Urinary bladder (tissue), 4 donors: Measurements from ENCODE around the gene EIF3C. TPM values are rescaled to one million over a fixed set of nuclear protein-coding genes. Genes with fewer than 3 reads are reported as not detected.
"Not testable (repeated sequence)": the region's sequence is repeated elsewhere in the genome, so short reads cannot be mapped to it uniquely, and the experiment has no call there.

Experiments
- DNase-seq: peaks from one replicate; pipeline ENCODE4 v3.0.0-alpha.2; 2015; ENCODE audit errors: extremely low spot score
- H3K27ac ChIP-seq: one replicate; pipeline ENCODE4 v1.5.1; 2013; ENCODE audit warnings: low read depth, mild to moderate bottlenecking, moderate library complexity
- H3K36me3 ChIP-seq: one replicate; pipeline ENCODE4 v1.6.1; 2013; ENCODE audit warnings: mild to moderate bottlenecking, moderate library complexity; ENCODE audit not compliant: insufficient read depth
- H3K4me1 ChIP-seq: one replicate; pipeline ENCODE4 v1.6.1; 2013; ENCODE audit warnings: mild to moderate bottlenecking, moderate library complexity; ENCODE audit not compliant: insufficient read depth
- H3K4me3 ChIP-seq: one replicate; pipeline ENCODE4 v1.5.1; 2013; ENCODE audit warnings: low read depth, low read length
- WGBS: extraction: QIAGEN DNeasy Blood & Tissue Kit; methylation state at CpG from one replicate; pipeline ENCODE4 v1.1.7; 2013; 5-methylcytosine and 5-hydroxymethylcytosine counted together
- polyA plus RNA-seq: library from polyadenylated mRNA; stranded (reverse); fragments of 200-250 nt; gene quantifications from one replicate; pipeline ENCODE4 v1.2.3, GENCODE V29; 2013
- total RNA-seq: library from RNA; depleted of rRNA; stranded (reverse); fragments of >200 nt; gene quantifications from one replicate; pipeline ENCODE4 v1.2.3, GENCODE V29; 2014
- donor health status: healthy with polysubstance abuse.
- donor health status: healthy.

The EIF3C gene
- total RNA-seq (82.3 TPM), polyA plus RNA-seq (323 TPM)

DNA sequence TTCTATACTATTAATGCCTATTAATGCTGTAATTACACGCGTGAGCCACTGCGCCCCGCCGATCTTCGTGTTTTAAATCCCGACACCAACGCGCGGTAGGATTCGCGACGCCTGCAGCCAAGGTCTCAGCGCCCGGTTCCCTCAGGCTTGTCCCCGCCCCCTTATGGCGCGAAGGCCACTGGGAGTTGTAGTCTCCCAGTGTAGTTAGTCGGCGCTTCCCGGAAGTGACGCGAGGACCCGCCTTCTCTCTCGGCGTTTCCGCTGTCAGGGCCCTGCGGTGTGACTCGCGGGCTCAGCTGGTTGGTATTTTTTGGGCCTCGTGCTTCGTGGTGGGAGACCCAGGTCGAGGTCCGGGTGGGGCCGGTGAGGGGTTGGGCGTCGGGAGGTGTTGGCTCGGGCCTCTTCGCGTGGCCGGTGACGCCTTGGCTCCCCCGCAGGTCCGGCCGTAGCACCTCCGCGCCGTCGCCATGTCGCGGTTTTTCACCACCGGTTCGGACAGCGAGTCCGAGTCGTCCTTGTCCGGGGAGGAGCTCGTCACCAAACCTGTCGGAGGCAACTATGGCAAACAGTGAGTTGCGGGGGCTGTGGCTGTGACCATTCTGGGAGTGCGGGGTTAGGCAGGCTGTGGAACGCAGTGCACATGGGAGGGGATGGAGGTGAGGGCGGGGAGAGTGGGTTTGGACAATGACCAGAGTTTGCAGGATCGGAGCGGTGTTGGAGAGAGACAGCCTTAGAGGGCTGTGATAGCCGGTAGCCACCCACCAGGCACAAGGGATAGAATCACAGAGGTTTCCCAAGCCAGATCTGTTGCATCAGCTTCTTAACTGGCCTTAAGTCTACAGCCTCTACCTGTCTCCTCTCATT, at the start of gene EIF3C:
EIF3C (plus strand) TSS at position 245 of the 864 bp plus-strand sequence; CDS start at position 468, 223 bp downstream.
- H3K4me3 ChIP-seq, result not testable (repeated sequence)
- no CpG with 5 or more reads among the region's 66 CpGs for WGBS

DNA sequence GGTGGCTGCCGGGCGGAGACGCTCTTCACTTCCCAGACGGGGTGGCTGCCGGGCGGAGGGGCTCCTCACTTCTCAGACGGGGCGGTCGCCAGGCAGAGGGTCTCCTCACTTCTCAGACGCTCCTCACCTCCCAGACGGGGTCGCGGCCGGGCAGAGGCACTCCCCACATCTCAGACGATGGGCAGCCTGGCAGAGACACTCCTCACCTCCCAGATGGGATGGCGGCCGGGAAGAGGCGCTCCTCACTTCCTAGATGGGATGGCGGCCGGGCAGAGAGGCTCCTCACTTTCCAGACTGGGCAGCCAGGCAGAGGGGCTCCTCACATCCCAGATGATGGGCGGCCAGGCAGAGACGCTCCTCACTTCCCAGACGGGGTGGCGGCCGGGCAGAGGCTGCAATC, 45.0 kb upstream of the EIF3C start:
- 92% methylated on average over 11 of the region's 25 CpGs for WGBS
- not testable (repeated sequence) for H3K27ac ChIP-seq, H3K4me3 ChIP-seq, DNase-seq, H3K4me1 ChIP-seq, H3K36me3 ChIP-seq

More for the DNA sequence above, at the start of gene EIF3C:
- not testable (repeated sequence) for DNase-seq, H3K27ac ChIP-seq, H3K4me1 ChIP-seq, H3K36me3 ChIP-seq

- not testable (repeated sequence) for H3K4me1 ChIP-seq, H3K36me3 ChIP-seq, DNase-seq, H3K4me3 ChIP-seq, H3K27ac ChIP-seq
- WGBS, result no CpG with 5 or more reads among the region's 7 CpGs
These were observed 43.8 kb upstream of the EIF3C start for GRCh38 chr16:28667480-28667879.

DNA sequence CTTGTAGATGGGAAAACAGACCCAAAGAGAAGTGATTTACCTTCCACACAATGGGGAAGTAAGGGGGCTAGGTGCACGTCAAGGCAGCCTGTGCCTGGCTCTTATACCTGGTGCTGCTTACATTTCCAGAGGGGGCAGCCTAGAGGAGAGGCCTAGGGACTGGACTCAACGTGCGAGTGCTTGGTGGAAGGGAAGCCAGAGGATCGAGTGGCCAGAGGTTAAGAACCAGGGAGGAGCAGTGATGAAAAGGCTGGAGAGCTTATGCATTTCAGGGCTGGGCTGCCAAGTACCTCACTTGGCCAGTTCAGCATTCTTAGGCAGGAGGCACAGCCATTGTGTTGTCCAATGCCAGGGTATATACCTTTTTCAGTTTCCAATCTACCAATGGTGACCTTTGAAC, 43.1 kb upstream of the EIF3C start:
- H3K4me3 ChIP-seq, H3K4me1 ChIP-seq, DNase-seq, H3K27ac ChIP-seq, H3K36me3 ChIP-seq: not testable (repeated sequence)
- whole genome bisulfite sequencing, result no CpG with 5 or more reads among the region's 4 CpGs

DNA sequence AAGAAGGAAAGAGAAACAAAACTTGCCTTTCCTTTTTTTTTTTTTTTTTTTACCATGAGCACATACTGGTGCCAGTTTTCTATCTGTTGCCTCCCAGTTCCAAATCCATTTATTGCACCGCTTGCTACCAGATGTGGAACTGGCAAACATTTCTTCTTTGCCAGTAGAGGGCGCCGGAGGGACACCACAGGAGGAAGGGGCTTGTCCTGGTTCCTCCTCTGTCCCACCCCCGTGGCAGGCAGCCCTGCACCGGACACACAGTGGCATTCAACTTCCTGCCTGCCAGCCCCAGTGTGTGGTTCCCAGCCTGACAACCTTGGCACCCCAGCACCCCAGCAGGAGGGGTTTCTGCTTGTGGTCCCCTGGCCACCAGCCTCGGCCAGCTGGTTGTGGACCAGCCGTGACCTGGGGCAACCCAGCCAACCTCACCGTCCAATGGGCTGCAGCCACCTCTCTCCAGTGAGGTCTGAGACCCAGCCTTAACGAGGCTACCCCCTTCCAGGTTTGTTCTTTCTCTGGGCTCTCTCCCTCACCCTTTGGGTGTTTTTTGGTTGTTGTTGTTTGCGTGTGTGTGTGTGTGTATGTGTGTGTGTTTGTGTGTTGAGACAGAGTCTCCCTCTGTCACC, 22.8 kb upstream of the EIF3C start:
- not testable (repeated sequence) for H3K4me1 ChIP-seq, DNase-seq, H3K27ac ChIP-seq, H3K4me3 ChIP-seq, H3K36me3 ChIP-seq
- whole genome bisulfite sequencing, result 35% methylated on average over 1 of the region's 10 CpGs

- H3K4me1 ChIP-seq, DNase-seq, H3K27ac ChIP-seq, H3K4me3 ChIP-seq, H3K36me3 ChIP-seq: not testable (repeated sequence)
- WGBS, result 80% methylated on average over 3 of the region's 13 CpGs
These were observed 21.8 kb upstream of the EIF3C start for GRCh38 chr16:28689425-28689824.

DNA sequence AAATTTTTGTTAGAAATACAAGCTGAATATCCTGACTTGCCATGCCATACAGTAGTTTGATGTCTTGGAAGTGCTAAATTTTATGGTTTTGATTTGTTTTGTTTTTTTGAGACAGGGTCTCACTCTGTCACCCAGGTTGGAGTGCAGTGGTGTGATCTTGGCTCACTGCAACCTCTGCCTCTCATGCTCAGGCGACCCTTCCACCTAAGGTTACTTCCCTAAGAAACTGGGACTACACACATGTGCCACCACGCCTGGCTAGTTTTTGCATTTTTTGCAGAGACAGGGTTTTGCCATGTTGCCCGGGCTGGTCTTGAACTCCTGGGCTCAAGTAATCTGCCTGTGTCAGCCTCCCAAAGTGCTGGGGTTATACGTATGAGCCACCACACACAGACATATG, 19.5 kb upstream of the EIF3C start:
- not testable (repeated sequence) for H3K4me1 ChIP-seq, H3K27ac ChIP-seq, DNase-seq, H3K36me3 ChIP-seq, H3K4me3 ChIP-seq
- WGBS, result 92% methylated on average over 2 of the region's 4 CpGs

DNA sequence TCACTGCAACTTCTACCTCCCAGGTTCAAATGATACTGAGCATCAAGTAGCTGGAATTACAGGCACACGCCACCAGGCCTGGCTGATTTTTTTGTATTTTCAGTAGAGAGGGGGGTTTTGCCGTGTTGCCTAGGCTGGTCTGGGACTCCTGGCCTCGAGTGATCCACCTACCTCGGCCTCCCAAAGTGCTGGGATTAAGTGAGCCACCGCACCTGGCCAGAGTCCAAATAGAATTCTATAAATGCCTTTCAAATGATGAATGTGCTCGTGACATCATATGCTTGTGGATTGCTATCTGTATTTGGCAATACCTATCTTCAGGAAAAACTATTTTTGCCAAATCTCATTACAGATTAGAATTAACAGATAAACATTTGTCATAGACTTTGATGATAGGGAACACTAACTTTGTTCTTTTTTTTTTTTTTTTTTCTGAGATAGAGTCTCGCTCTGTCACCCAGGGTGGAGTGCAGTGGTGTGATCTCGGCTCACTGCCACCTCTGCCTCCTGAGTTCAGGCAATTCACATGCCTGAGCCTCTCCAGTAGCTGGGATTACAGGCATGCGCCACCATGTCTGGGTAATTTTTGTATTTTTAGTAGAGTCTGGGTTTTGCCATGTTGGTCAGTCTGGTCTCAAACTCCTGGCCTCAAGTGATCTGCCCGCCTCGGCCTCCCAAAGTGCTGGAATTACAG, 17.9 kb upstream of the EIF3C start:
- not testable (repeated sequence) for H3K4me3 ChIP-seq, H3K36me3 ChIP-seq, DNase-seq, H3K4me1 ChIP-seq, H3K27ac ChIP-seq
- WGBS, result no CpG with 5 or more reads among the region's 11 CpGs

DNA sequence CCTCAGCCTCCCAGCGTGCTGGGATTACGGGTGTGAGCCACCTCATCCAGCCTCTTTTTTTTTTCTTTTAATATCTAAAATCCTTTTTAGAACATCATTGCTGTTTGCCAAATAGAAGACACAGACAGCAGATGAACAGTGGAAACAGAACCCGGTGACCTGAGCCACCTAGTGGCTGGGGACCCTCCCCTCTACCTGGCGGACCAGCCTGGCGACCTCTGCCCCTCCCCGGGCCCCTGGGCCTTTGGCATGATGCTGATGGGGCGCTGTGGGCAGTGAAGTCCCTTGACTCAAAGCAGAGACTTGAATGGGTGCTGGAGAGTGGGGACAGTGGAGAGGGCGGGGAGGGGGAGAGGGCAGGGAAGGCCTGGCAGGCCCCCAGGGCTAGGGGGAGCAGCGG, 11.5 kb upstream of the EIF3C start:
- WGBS, result 98% methylated on average over 2 of the region's 9 CpGs
- DNase-seq, H3K4me3 ChIP-seq, H3K36me3 ChIP-seq, H3K4me1 ChIP-seq, H3K27ac ChIP-seq: not testable (repeated sequence)

DNA sequence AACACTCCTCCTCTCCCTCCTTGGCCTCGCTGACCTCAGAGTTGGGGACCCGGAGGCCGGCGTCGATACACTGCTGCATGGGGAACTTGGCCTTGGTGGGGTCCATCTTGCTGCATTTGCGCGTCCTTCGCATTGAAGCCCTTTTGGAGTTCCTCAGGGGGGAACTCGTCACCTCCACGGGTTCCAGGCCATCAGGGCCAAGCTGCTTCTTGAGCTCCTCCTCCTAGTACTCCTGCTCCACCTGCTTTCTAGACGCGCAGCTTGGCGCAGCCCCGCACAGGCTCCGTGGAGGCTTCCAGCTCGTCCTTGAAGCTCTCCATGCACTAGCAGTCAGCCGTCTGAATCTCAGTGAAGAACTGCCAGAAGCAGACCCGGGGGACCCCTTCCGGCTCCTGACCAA, 10.9 kb upstream of the EIF3C start:
- not testable (repeated sequence) for DNase-seq, H3K4me1 ChIP-seq, H3K4me3 ChIP-seq, H3K27ac ChIP-seq, H3K36me3 ChIP-seq
- WGBS, result 91% methylated on average over 16 of the region's 19 CpGs

DNA sequence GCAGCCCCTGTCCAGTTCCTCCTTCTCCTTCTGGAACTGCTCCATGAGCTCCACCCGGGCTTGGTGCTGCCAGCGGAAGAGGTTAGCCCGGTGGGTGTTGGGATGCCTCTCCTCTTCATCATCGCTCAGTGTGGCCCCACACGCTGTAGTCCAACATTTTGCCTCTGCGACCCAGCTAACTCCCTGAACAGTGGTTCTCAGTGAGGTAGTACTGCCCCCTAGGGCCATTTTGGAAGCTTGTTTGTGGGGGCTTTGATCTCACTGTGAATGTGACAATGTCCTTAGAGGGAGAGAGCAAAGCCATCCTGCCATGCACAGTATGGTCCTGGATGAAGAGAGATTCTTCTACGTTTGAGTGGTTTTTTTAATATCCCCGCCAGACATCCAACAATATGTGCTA, 9.9 kb upstream of the EIF3C start:
- H3K4me1 ChIP-seq, DNase-seq, H3K36me3 ChIP-seq, H3K4me3 ChIP-seq, H3K27ac ChIP-seq: not testable (repeated sequence)
- no CpG with 5 or more reads among the region's 8 CpGs for WGBS

DNA sequence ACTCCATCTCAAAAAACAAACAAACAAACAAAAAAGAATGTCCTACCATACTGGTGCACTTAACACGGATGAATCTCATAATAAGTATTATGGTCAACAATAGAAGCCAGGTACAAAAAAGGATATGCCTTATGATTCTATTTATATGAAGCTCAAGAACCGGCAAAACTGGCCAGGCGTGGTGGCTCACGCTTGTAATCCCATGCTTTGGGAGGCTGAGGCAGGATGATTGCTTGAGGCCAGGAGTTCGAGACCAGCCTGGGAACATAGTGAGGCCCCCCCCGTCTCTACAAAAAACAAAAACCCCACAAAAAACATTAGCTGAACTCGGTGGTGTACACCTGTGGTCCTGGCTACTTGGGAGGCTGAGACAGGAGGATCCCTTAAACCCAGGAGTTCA, 7.0 kb upstream of the EIF3C start:
- H3K27ac ChIP-seq, DNase-seq, H3K4me3 ChIP-seq, H3K36me3 ChIP-seq, H3K4me1 ChIP-seq: not testable (repeated sequence)
- 79% methylated on average over 3 of the region's 7 CpGs for WGBS

DNA sequence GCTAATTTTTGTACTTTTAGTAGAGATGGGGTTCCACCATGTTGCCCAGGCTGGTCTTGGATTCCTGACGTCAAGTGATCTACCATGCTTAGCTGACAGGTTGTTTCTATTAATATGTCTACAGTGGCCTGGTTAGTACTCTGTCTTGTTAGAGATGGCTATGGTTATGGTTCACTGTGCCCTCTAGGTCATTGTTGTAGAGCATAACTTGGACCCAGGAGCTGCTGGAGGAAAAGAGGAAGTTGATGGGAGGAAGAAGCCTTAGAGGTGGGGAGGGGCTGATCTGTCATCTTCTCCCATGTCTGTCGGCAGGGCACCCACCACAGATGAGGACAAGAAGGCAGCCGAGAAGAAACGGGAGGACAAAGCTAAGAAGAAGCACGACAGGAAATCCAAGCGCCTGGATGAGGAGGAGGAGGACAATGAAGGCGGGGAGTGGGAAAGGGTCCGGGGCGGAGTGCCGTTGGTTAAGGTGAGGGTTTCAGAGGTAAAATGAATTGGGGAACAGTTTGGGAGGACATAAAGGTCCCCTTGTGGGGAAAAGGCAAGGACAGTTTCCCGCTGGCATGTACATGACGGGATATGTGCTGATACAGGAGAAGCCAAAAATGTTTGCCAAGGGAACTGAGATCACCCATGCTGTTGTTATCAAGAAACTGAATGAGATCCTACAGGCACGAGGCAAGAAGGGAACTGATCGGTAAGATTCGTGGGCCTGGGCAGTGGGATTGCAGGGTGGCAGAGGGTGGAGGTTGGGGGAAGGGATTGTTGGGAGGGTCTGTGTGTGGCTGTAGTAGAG, 11.8 kb downstream of the EIF3C start:
- not testable (repeated sequence) for H3K27ac ChIP-seq, H3K4me3 ChIP-seq, H3K4me1 ChIP-seq, DNase-seq, H3K36me3 ChIP-seq
- WGBS, result 93% methylated on average over 11 of the region's 15 CpGs
